GM12878 (cell line): ENCODE data around the gene ATP6V0A4. TPM values are rescaled to one million over a fixed set of nuclear protein-coding genes. Genes with fewer than 3 reads are reported as not detected.

Experiments
- ATAC-seq: fragments of 200-7000 bp; cut with Tn5 transposase; 3 replicates; pipeline ENCODE4 v1.9.1; 2020; ENCODE audit warnings: mild to moderate bottlenecking, moderate library complexity
- BruUV-seq: library from RNA; stranded (reverse); fragments of 400-500 nt; replicated peaks from 2 replicates; lab custom pipeline; 2021; lab: Mats Ljungman, UMichigan
- CTCF ChIA-PET: fragments of 300-600 bp; sonication (Branson Sonifier 250); formaldehyde crosslinking; extraction: SDS; loops from one replicate; lab custom pipeline; 2021; ENCODE audit warnings: inconsistent platforms; lab: Yijun Ruan, JAX
- POLR2A ChIA-PET: fragments of 350-600 bp; formaldehyde crosslinking; extraction: SDS; loops from one replicate; lab custom pipeline; 2021; ENCODE audit warnings: inconsistent platforms; lab: Charles Lee
- RAD21 ChIA-PET: fragments of 300-600 bp; sonication (Branson Sonifier 250); formaldehyde crosslinking; loops from one replicate; lab custom pipeline; 2023; ENCODE audit warnings: antibody characterized with exemption; ENCODE audit not compliant: unreplicated experiment; lab: Charles Lee
- SMC1A ChIA-PET: fragments of 300-600 bp; sonication (Branson Sonifier 250); formaldehyde crosslinking; loops from one replicate; lab custom pipeline; 2023; ENCODE audit not compliant: unreplicated experiment, uncharacterized antibody; lab: Charles Lee
- DNase-seq: peaks from one replicate; pipeline ENCODE4 v3.0.0-alpha.2; 2011; ENCODE audit warnings: low read depth, low spot score
- FAIRE-seq: peaks from 3 replicates; lab custom pipeline; 2011; peaks lifted over from hg19 to GRCh38; lab: Jason Lieb, UNC
- H2AFZ ChIP-seq: 2 replicates; pipeline ENCODE4 v1.6.0; 2011; ENCODE audit warnings: low read depth, low read length, control low read depth; ENCODE audit not compliant: control insufficient read depth
- H3K27ac ChIP-seq: 2 replicates; pipeline ENCODE4 v1.5.1; 2011; ENCODE audit warnings: control low read depth; ENCODE audit not compliant: control insufficient read depth, insufficient read depth
- H3K27me3 ChIP-seq, 2 experiments: replicated peaks in 1 of 2; 2 replicates each; pipeline versions ENCODE4 v1.6.0 to v1.6.1; 2011; ENCODE audit warnings: low read length in 1 of 2; ENCODE audit not compliant: control insufficient read depth in 2 of 2, insufficient read depth in 2 of 2
- H3K36me3 ChIP-seq, 2 experiments: 2 replicates each; pipeline ENCODE4 v1.5.1; 2011; ENCODE audit warnings: low read length in 1 of 2; ENCODE audit not compliant: control insufficient read depth in 2 of 2, insufficient read depth in 2 of 2
- H3K4me1 ChIP-seq: 2 replicates; pipeline ENCODE4 v1.6.1; 2011; ENCODE audit warnings: mild to moderate bottlenecking, low read length, moderate library complexity, mixed read lengths; ENCODE audit not compliant: control insufficient read depth, insufficient read depth
- H3K4me2 ChIP-seq: 2 replicates; pipeline ENCODE4 v1.6.0; 2011; ENCODE audit warnings: control low read depth; ENCODE audit not compliant: control insufficient read depth, insufficient read depth
- H3K4me3 ChIP-seq: fragments of 200-600 bp; sonication (generic); 2 replicates; pipeline ENCODE4 v1.5.1; 2016
- H3K79me2 ChIP-seq: 2 replicates; pipeline ENCODE4 v1.6.0; 2011; ENCODE audit warnings: low read length; ENCODE audit not compliant: control insufficient read depth, insufficient read depth
- H3K9ac ChIP-seq: 2 replicates; pipeline ENCODE4 v1.8.0; 2011; ENCODE audit warnings: low read length, control low read depth, mixed read lengths; ENCODE audit not compliant: control insufficient read depth, insufficient read depth
- H3K9me3 ChIP-seq: replicated peaks from 3 replicates; pipeline ENCODE4 v1.5.1; 2011; ENCODE audit warnings: mild to moderate bottlenecking, low read length; ENCODE audit not compliant: control insufficient read depth, insufficient read depth
- H4K20me1 ChIP-seq: 2 replicates; pipeline ENCODE4 v1.6.0; 2011; ENCODE audit not compliant: control insufficient read depth, insufficient read depth
- BMI1 ChIP-seq: fragments of 450-650 bp; IDR thresholded peaks from 2 replicates; pipeline ENCODE4 v1.6.1; 2016; ENCODE audit warnings: mild to moderate bottlenecking, moderate library complexity, borderline replicate concordance
- BRCA1 ChIP-seq: IDR thresholded peaks from 2 replicates; pipeline ENCODE4 v1.6.1; 2011; ENCODE audit warnings: low read depth, low read length, improper control_type of control experiment
- DPF2 ChIP-seq: fragments of 450-650 bp; IDR thresholded peaks from 2 replicates; pipeline ENCODE4 v1.6.1; 2017; ENCODE audit warnings: mild to moderate bottlenecking
- ETV6 ChIP-seq, 2 experiments: fragments of 450-650 bp in 1 of 2; IDR thresholded peaks in 1 of 2; conservative IDR thresholded peaks in 1 of 2; 2 replicates each; pipeline ENCODE4 v1.6.1; 2014; ENCODE audit warnings: antibody characterized with exemption in 1 of 2, borderline replicate concordance in 1 of 2, low read depth in 1 of 2, mild to moderate bottlenecking in 1 of 2, moderate library complexity in 1 of 2
- IKZF2 ChIP-seq, 2 experiments: fragments of 450-650 bp; IDR thresholded peaks; 2 replicates each; pipeline ENCODE4 v1.6.1; 2017; ENCODE audit warnings: mild to moderate bottlenecking in 2 of 2, moderate library complexity in 2 of 2
- JUNB ChIP-seq: IDR thresholded peaks from 2 replicates; pipeline ENCODE4 v1.6.1; 2016; ENCODE audit warnings: antibody characterized with exemption, mild to moderate bottlenecking
- RAD21 ChIP-seq: IDR thresholded peaks from 2 replicates; pipeline ENCODE4 v1.6.1; 2011; ENCODE audit warnings: mild to moderate bottlenecking, low read depth, low read length, moderate library complexity; ENCODE audit not compliant: insufficient read depth
- RUNX3 ChIP-seq: IDR thresholded peaks from 2 replicates; pipeline ENCODE4 v1.6.1; 2012; ENCODE audit warnings: low read length, inconsistent platforms
- SUPT20H ChIP-seq: IDR thresholded peaks from 2 replicates; pipeline ENCODE4 v1.6.1; 2011; ENCODE audit warnings: low read depth, mild to moderate bottlenecking, low read length, moderate library complexity, borderline replicate concordance; ENCODE audit not compliant: control insufficient read depth
- ZZZ3 ChIP-seq: IDR thresholded peaks from 2 replicates; pipeline ENCODE4 v1.6.1; 2011; ENCODE audit warnings: low read depth; ENCODE audit not compliant: control insufficient read depth, insufficient read length
- WGBS: methylation state at CpG from one replicate; pipeline ENCODE4 v1.1.6; 2016; ENCODE audit warnings: low lambda C conversion rate; ENCODE audit not compliant: insufficient replicate concordance, insufficient coverage; ENCODE audit errors: missing lambda C conversion rate; 5-methylcytosine and 5-hydroxymethylcytosine counted together
- in situ Hi-C: fragments of 300-500 bp; cut with MboI; formaldehyde crosslinking; loops from 9 replicates; pipeline ENCODE4 v1.14.3; 2018; ENCODE audit warnings: mixed read lengths
- intact Hi-C: fragments of 100-400 bp; cut with micrococcal nuclease; formaldehyde crosslinking; loops from one replicate; pipeline ENCODE4 v1.14.2; 2022; ENCODE audit not compliant: unreplicated experiment
- polyA plus RNA-seq, 11 experiments: library from polyadenylated mRNA; depleted of rRNA in 4 of 11; unstranded in 6 of 11; stranded (reverse) in 5 of 11; fragments of >200 nt; fragmentation: Nextera tagmentation in 4 of 11; fragmentation: Illumina TruSeq in 1 of 11; extraction: Ambion mirVana in 4 of 11; extraction: Trizol in 1 of 11; gene quantifications; 1 replicate in 1 of 11; 2 replicates in 10 of 11; pipeline versions ENCODE4 v1.2.1 to v1.2.3, GENCODE V29; 2011 to 2016; ENCODE audit warnings: inconsistent platforms in 2 of 11, missing spikeins in 2 of 11, low read depth in 1 of 11
- total RNA-seq, 4 experiments: library from RNA; depleted of rRNA in 3 of 4; stranded (reverse); fragments of >200 nt in 3 of 4; fragmentation: Illumina TruSeq in 1 of 4; extraction: Trizol in 1 of 4; gene quantifications; 2 replicates each; pipeline versions ENCODE4 v1.2.1 to v1.2.3, GENCODE V29; 2013 to 2021

ATP6V0A4 gene
- total and polyA plus RNA-seq, 10 of the 15 experiments (the other 5 are each of a cell fraction or from before 2014, with no cell fraction given) = not detected

DNA sequence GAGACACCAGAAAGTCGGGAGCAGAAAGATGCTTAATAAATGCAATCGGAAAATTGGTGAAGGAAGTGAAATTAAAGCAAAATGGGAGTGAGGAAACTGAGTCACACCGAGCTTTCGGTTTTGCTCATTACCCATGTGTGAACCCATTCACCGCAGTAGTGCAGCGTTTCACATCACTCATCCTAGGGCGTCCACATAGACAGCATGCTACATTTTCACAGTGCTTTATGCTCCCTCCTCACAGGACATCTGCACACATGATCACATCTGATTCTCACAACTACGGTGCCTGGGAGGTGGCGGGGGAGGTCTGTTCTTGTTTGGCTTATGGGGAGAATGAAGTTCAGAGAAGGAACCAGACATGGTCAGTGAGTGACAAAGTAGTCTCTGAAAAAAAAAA, 36.6 kb upstream of the ATP6V0A4 start:
- RAD21 ChIA-PET = no interaction called here
- Histone ChIP-seq H3K4me1 (no peaks in the 10 kb centered on the region), H3K9ac (no peak overlapping the region), H3K27ac (no peak overlapping the region), H3K4me2 (no peak overlapping the region), H4K20me1 (no peaks in the 10 kb centered on the region), H2AFZ (no peak overlapping the region), H3K27me3 (no peaks in the 10 kb centered on the region), H3K79me2 (no peaks in the 10 kb centered on the region), H3K9me3 (no peaks in the 10 kb centered on the region), H3K4me3 (no peak overlapping the region), H3K36me3 (no peaks in the 10 kb centered on the region)
- WGBS = 2% methylated on average over 9 of the region's 9 CpGs
- no TSS peak for BruUV-seq
- POLR2A ChIA-PET = no interaction called here
- in situ Hi-C loops (no loop called here), intact Hi-C loops (no loop called here)
- SMC1A ChIA-PET = interaction anchor here (1.3 kb wide), 1 partner anchor 19 kb away, joined by 3 read pairs; no protein-coding TSS in a partner anchor
- FAIRE-seq (no peak), DNase-seq (no peak), ATAC-seq (peak; percentile 50; the same call in 2 of the 3 replicates)
- CTCF ChIA-PET = interaction anchor here (1.2 kb wide), 1 partner anchor 96 kb away, joined by 3 read pairs; no protein-coding TSS in a partner anchor
- TF ChIP-seq DPF2 (no peak), ETV6 (conservative IDR thresholded peaks at IDR 0.05 in 1 of 2, IDR thresholded peaks at IDR 0.05 in 1 of 2; ENCODE audit: borderline replicate concordance in 1 of 2, low read depth in 1 of 2) (peak in 1 of 2 experiments; percentile 44; a peak in 1 of 4 replicates), JUNB (peak; percentile 49), ZZZ3 (no peak), RAD21 (no peak), BMI1 (no peak), IKZF2 (IDR thresholded peaks at IDR 0.05) (no peak), BRCA1 (no peak), SUPT20H (no peak), RUNX3 (peak; percentile 23; the same call in 1 of the 2 replicates)
